NCI-H187 treated with DMSO at 0.1 percent for 48 hours (cell line): ENCODE results near the gene ABCA13.

Experiments
- DNase-seq: peaks from one replicate; lab custom pipeline; 2025; lab: John Stamatoyannopoulos, UW

Gene ABCA13

GRCh38 chr7:48298779-48299178 lies 127.5 kb downstream of the ABCA13 start:
- DNase-seq, result no peak

- no peak for DNase-seq
Observed at GRCh38 chr7:48299580-48300169, 128.4 kb downstream of the ABCA13 start.

GRCh38 chr7:48300301-48300700 lies 129.0 kb downstream of the ABCA13 start:
- DNase-seq, result no peak

- DNase-seq, result no peak
Observed at GRCh38 chr7:48301201-48301600, 129.9 kb downstream of the ABCA13 start.

- no peak for DNase-seq
Observed at GRCh38 chr7:48304641-48305040, 133.4 kb downstream of the ABCA13 start.

GRCh38 chr7:48305661-48306060 lies 134.4 kb downstream of the ABCA13 start:
- DNase-seq, result no peak

GRCh38 chr7:48307041-48307714 lies 135.9 kb downstream of the ABCA13 start:
- DNase-seq, result no peak

- no peak for DNase-seq
Observed at GRCh38 chr7:48309720-48310119, 138.5 kb downstream of the ABCA13 start.

- no peak for DNase-seq
Observed at GRCh38 chr7:48311464-48312100, 140.3 kb downstream of the ABCA13 start.

- no peak for DNase-seq
Observed at GRCh38 chr7:48312151-48312550, 140.9 kb downstream of the ABCA13 start.

GRCh38 chr7:48316768-48317167 lies 145.5 kb downstream of the ABCA13 start:
- no peak for DNase-seq

GRCh38 chr7:48317360-48317759 lies 146.1 kb downstream of the ABCA13 start:
- DNase-seq, result no peak

- DNase-seq, result no peak
Observed at GRCh38 chr7:48321319-48322010, 150.2 kb downstream of the ABCA13 start.

GRCh38 chr7:48337012-48337621 lies 165.9 kb downstream of the ABCA13 start:
- no peak for DNase-seq

GRCh38 chr7:48337781-48338180 lies 166.5 kb downstream of the ABCA13 start:
- DNase-seq, result no peak

GRCh38 chr7:48347230-48347825 lies 176.1 kb downstream of the ABCA13 start:
- DNase-seq, result no peak

- no peak for DNase-seq
Observed at GRCh38 chr7:48350515-48350914, 179.3 kb downstream of the ABCA13 start.

GRCh38 chr7:48351900-48352299 lies 180.6 kb downstream of the ABCA13 start:
- DNase-seq, result no peak

- no peak for DNase-seq
Observed at GRCh38 chr7:48355346-48355745, 184.1 kb downstream of the ABCA13 start.

- no peak for DNase-seq
Observed at GRCh38 chr7:48360574-48360973, 189.3 kb downstream of the ABCA13 start.

GRCh38 chr7:48363174-48363573 lies 191.9 kb downstream of the ABCA13 start:
- DNase-seq, result no peak

GRCh38 chr7:48365010-48365409 lies 193.8 kb downstream of the ABCA13 start:
- DNase-seq, result no peak
